Stimulated activated CD8-positive, alpha-beta memory T cell treated with anti-CD3 and anti-CD28 coated beads, Interleukin-7, amount 100 ng/mL, for 48 hours (primary cell): Measurements from ENCODE around the gene ATF7IP.
"Not testable (repeated sequence)": the region's sequence is repeated elsewhere in the genome, so short reads cannot be mapped to it uniquely, and the experiment has no call there.

ENCODE experiments used
- DNase-seq, 2 donors: peaks; one replicate each; pipeline ENCODE4 v3.0.0-alpha.2; 2020; ENCODE audit warnings: low read depth in 1 of 2; ENCODE audit errors: extremely low read depth in 1 of 2

The ATF7IP gene

DNA sequence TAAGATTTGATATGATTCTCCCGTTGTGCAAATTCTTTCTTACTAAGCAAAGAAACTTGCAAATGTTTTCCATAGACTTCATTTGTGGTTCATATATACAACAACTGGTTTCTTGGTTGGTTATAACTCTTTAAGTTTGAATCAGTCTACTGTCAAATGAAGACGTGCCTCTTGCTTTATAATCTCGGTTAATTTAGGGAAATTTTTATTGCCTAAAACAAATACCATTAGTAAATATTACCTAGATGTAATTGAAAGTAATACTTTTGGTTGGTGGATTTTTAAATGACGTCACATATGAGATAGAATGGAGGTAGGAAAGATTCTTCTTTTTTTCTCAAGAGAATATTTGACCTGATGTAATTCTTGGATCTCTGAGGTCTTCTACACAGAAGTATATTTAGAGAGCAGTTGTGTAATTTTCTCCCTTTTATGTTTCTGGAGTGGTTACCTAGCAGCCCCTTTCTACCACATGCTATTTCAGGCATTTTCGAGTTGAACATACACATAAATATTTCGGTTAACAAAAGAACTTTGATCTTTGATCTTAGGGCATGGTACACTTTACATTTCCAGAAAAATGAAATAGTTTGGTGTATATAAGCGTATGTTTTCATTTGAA lies 1.7 kb downstream of the ATF7IP start:
- no peak for DNase-seq

DNA sequence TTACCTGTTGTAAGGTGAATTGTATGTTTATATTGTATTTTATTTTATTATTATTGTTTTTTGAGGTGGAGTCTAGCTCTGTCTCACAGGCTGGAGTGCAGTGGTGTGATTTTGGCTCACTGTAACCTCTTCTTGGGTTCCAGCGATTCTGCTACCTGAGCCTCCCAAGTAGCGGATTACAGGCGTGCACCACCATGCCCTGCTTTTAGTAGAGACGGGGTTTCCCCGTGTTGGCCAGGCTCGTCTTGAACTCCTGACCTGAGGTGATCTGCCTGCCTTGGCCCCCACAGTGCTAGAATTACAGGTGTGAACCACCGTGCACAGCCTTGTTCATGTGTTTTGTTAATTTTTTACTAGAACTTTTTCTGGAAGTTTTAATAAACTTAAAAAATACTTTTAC lies 3.8 kb downstream of the ATF7IP start:
- no peak for DNase-seq

DNA sequence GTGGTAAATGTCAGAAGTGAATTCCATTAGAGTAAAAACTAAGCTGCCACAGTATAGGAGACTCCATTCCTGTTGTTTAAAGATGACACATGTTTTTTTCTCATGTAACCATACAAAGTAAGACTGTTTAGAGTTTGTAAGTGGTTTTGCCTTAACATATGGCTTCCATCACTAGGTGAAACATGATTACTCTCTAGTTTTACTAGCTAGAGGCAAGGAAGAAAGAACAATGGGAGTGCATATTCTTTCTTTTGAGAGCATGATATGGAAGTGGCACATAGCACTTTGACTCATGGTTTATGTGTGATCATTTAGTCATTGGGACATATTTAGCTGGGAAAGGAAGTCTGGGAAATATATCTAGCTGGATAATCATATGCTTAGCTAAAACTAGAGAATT lies 7.7 kb downstream of the ATF7IP start:
- DNase-seq: no peak

DNA sequence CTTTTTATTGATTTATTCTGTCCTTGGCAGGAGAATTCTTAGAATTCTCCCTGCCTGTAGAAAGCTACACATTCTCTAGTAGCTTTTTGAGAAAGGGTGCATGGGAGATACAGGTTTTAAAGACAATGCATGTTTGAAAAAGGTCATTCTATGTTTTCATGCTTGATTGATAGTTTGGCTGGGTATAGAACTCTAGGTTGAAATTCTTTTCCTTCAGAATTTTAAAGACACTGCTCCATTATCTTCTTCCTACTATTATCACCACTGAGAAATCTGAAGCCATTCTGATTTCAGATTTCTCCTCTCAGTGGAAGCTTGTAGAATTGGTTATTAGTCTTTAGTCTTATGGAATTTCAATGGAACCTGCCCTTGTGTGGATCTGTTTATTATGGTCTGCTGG lies 14.0 kb downstream of the ATF7IP start:
- DNase-seq: no peak

DNA sequence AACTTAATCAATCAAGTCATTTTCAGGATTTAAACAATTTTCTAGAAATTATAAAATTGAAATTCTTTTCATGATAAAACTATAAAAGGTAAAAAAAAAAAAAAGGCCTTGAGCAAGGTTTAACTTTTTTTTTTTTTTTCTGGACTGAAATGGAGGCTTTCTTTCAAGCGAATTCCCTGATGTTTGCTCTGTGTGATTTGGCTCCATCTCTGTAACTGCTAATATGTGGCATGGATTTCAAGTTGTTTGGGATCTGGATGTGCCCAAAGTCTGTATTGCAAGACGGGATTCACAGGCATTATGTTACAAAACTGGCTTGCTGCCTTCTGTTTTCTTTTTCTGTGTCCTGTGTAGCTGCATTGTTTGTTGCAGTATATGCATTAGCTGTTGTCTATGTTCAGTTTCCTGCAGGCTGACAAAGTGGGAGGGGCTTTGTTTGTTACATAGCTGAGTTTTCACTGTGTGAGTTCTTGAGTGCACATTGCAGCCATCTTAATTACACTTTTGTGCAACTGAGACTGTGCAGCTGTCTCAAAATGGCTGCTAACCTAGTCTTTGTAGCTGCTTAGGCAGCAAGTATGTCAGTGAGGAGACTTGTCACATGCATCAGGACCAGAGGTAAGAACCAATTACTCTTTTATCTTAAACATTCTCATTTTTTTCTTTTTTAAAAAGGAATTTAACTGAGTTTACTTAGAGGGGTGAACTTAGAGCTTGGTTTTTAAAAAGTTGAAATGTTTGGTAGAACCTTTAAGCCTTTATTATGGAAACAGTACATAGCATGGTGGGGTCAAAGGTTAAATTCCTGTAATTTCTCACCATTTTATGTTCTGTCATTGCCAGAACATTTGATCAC lies 19.5 kb downstream of the ATF7IP start:
- peak in 1 of 2 donors; percentile 49 for DNase-seq

DNA sequence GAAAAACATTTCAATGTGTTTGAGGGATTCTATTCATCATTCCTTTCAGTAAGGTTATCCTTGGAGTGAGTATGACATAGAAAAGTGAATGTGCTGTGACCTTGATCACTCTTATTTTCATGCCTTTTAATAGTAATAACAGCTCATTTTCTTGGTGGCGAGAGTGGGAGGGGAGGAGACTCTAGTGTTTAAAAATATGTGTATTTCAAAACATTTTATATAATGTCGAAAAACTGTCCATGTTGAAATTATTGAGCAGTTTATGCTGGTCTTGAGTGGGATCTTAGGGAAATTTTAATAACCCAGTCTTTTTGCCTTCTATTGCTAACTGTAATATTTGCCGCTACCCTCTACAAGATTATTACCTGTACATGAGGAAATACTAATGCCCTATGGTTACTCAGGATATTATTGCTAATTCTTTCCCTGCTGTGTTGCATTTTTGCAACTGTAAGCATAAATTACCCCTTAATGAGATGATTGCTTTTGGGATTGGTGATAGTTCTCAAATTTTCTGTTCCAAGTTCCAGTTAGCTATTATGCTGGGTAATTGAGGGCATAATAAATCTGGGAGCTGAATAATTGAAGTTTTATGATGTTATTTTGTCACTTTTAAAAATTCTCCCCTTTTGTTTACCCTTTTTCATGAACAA lies 21.9 kb downstream of the ATF7IP start:
- no peak for DNase-seq

DNA sequence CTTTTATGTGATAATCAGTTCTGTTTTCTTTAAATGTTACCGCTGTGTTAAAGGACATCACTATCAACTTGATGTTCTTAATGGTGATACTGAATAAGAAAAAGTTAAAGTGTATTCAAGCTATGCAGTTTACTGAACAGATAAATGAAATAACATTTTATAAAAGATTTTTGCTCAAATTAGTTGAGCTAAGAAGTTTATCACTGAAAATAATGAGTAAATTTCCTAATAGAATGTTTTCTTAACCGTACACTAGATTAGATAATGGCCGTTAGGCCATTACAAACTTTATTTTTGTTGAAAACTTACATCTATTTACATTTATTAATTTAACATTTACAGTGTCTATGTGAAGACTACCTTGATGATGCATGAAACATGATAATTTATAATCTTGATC lies 25.0 kb downstream of the ATF7IP start:
- DNase-seq: no peak

DNA sequence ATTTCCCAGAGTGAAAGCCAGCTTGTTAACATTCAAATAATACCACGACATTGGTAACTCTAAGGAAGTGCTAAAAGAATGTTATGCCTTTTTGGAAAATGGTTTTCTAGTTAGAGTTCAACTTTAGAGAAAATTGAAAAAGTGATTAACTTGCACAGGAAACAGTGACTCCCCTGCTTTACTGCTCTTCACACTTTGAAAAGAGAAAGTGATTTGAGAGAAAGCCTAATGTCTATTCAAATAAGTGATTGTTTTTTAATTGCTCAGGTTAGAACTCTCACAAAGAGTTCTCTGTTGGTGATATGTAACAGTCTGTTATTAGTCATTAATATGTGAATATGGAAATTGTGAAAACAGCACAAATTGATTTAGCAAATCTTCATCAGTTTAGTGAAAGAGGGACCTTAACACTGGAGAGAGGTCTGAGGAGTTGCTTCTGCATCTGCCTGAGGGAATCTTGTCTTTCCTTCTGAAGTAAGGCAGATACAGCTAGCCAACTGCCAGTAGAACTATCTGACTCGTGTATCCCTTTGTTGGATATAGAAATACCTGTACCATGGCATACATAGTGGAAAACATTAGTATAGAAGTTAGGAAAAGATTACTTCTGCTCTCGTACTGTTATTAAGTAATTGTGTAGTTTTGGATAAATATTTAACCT lies 25.5 kb downstream of the ATF7IP start:
- DNase-seq: no peak

DNA sequence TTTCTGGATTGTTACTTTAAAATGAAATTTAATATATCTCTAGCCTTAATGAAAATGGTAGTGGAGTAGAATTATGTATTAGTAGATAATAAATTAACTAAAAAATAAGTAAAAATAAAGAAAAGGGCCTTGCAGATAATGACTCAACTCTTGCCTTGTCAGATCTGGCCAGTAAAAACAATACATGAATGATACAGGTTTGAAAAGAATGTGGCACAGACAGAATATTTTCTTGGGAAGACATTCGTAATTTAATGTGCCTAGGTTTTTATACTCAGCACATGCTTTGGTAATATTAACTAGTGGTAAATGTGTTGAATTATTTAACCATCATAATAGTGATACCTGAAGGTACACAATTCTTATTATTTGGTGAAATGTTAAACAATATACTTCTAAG lies 28.3 kb downstream of the ATF7IP start:
- no peak for DNase-seq

DNA sequence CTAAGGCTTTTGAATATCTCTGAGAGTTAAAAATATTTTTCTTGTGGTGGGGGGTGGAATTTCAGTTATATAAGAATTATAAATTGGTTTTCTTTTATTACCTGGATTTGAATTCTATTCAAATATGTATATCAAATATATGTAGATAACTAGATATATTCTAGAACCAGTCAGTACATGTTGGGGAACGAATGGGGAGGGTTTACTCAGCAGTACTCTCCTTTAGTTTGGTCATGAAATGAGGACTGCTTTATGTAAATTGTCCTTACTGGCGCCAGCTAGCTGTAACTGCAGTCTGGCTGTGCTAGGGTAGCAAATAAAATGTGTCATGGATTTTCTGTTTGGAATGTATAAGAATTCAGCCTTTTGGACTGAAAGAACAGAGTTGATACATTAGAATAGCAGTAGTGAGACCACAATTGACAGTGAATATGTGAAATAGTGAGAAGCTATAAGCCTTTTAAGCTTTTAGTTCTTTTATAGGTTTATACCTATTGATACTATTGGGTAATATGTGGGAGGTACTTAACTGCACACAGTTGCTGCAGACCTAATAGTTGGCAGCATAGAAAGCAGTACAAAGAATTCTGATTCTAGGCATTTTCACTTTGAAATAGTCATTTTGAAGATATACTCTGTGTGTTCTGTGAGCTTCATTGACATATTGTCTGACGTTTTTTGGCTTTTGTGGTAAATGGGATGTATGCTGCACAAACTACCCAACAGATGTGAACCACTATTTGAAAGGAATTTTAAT lies 29.0 kb downstream of the ATF7IP start:
- no peak for DNase-seq

DNA sequence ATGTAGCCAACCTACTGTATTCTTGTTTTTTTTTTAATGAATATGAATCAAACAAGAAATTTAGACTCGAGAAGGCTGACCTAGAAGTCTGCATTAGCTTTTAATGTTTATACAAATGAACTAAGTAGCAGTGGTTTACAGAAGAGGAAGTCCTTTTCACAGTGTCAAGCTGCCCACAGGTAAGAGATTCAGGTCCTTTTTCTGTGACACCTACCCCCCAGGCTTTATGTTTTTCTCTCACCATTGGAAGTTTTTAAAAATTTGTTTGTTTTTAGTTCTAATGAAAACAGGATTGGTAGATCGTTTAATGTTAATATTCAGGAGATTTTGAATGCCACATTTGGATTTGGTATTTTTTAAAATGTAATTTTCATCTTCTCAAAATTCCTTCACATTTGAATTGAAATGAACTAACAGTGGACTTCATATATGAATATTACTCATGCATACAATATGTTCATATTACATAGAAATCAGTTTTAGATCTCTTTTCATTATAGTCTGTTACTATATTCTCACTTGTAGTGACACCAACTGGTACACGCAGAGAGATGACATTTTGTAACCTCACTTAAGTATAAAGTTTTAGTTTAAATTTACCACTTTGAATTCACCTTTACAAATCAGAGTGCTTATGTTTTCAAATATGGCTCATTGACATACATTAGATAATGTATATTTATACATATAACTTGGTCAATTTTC lies 29.7 kb downstream of the ATF7IP start:
- no peak for DNase-seq

DNA sequence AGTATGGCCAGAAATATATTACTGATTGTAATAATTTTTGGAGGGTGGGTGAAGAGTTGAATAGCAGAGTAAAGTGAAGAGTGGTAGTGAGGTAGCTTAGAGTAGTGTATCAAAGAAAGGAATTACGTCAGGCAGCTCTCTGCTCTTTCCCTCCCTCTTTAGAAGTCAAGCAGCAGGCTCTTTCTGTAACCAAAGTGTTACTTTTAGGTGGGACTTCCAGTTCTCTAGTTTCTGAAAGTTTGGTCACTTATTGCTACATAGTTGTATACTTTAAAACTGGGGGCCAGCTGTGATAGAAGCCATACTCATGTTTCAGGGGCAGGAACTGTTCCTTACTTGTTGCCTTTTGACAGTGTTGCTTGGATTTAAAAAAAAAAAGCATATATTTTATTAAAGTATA lies 30.6 kb downstream of the ATF7IP start:
- DNase-seq: no peak

DNA sequence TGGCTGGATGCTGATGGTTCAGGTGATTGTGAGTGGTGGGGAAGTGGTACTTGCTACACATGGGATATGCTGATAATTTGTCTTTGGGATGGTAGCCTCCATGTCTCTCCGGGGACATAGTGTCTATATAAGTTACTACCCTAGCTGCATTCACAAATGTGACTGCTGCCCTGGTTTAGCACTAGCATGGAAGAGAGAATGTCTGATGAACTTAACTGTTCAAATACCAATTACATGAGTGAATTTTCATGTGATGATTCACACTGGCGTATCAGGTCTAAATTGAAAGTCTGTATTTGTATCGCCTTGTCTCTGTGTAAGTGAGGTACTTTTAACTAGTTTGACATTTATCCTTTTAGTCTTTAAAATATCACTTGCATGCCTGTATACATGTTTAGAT lies 34.4 kb downstream of the ATF7IP start:
- no peak for DNase-seq

DNA sequence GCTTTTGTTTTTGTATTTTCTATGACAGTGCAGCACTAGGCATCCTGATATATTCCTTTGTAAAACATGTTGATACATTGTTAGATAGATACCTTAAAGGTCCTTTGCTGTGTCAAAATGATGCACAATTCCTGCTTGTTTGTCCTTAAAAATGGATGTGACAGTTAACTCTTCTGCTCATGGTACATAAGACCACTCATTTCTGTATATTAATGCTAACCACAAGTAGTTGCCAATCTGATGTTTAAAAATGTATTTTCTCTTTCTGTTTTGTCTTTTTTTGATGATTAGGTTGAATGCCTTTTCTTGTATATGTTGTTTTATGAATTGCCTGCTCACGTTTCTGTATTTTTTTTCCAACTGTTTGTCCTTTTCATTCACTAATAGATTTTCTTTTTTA lies 35.1 kb downstream of the ATF7IP start:
- no peak for DNase-seq

DNA sequence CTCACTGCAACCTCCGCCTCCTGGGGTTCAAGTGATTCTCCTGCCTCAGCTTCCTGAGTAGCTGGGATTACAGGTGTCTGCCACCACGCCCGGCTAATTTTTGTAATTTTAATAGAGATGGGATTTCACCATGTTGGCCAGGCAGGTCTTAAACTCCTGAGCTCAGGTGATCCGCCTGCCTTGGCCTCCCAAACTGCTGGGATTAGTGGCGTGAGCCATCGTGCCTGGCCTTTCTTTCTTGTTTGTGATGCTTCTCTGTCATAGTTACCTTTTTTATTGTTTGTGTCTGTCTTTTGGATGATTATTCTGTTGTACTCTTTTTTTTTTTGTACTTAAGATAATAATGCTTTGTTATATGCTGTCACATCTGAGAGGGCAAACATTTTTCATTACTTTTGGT lies 35.8 kb downstream of the ATF7IP start:
- not testable (repeated sequence) for DNase-seq

DNA sequence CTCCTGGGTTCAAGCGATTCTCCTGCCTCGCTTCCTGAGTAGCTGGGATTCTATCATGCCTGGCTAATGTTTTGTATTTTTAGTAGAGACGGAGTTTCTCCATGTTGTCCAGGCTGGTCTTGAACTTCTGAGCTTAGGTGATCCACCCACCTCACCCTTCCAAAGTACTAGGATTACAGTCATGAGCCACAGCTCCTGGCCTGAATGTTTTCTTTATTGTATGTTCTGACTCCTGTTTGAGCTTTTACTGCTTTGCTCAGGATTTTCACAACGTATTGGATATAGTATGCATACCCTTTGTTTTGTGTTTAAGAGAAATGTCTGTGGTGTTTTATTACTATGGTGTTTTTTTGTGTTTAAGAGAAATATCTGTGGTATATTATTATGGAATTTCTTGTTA lies 37.2 kb downstream of the ATF7IP start:
- DNase-seq: no peak

DNA sequence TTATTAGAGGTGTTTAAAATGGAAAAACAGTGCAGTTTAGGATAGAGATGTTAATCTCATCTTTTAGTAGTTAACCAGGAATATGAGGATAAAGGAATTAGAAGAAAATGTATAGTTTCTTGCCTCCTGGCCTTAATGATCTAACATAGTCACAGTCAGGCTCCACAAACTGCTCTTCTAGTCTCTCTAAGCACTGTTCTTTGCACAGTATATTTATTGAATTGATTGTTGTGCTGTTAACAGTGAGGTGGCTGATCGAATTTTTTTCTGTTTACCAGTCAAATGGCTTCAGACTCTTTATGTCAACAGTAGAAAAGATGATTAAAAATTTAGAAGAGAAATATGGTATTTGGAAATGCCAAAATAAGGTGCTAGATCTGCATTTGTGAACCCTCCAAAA lies 37.8 kb downstream of the ATF7IP start:
- DNase-seq: no peak

DNA sequence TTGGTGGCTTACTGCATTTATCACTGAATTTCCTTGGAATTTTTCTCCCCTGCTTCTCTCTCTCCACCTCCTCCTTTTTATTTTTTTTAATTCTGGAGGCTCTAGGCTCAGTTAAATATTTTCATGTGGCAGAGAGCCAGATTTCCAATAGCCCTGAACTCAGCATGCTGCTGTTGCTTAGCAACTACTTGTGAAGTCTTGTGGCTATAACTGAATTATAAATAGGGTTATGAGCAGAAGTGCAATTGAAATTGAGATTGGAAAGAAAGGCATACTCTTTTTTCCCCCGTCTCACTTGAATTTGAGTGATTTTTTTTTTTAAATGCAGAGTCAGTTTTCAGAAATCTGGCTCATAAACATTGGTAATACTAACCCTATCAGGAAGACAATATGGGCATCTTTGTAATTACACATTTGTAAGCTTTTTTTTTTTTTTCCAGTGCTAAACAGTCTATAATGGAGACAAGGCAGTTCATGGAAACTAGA lies 38.3 kb downstream of the ATF7IP start:
- no peak for DNase-seq

DNA sequence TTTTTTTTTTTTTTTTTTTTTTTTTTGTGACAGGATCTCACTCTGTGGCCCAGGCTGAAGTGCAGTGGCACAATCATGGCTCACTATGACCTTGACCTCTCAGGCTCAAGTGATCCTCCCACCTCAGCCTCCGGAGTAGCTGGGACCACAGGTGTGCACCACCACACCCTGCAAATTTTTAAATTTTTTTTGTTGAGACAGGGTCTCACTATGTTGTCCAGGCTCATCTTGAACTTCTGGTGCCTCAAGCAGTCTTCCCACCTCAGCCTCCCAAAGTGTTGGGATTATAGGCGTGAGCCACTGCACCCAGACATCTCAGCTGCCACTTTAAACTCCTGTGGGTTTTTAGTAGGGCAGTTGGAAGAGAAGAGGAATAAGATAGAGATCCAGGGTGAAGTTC lies 39.9 kb downstream of the ATF7IP start:
- DNase-seq: not testable (repeated sequence)

DNA sequence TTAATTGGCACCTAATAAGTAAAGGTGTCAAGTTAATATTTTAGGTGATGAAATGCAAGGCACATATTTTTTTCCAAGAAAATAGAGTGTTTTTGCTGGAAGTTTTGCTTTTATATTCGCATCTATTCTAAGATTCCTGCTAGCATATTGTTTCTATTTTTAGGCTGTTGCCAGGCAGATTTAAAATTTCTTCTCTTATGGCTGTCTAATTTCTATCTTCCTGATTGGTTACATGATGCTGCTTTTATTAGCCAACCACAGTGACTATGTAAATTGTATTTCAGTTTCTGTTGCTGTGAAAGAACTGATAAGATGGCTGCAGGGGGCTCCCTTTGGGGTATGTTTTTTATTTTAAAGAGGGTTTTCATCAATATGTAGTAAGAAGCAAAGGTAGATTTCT lies 42.7 kb downstream of the ATF7IP start:
- DNase-seq: no peak
